Heart right ventricle (tissue), 16 donors: Measurements from ENCODE around the gene DRAXIN. TPM values are rescaled to one million over a fixed set of nuclear protein-coding genes. Genes with fewer than 3 reads are reported as not detected.
A peak's percentile ranks its signal among the peaks of the same experiment; 100 is the strongest.

Experiments used
- ATAC-seq, 8 donors: fragments of 200-7000 bp; cut with Tn5 transposase; one replicate each; pipeline ENCODE4 v1.9.1; 2020; ENCODE audit warnings: mild to moderate bottlenecking in 8 of 8, moderate library complexity in 8 of 8, moderate number of reproducible peaks in 1 of 8
- DNase-seq, 2 donors: peaks; one replicate each; pipeline ENCODE4 v3.0.0-alpha.2; 2020
- H3K27ac ChIP-seq, 10 donors: fragments of 200-600 bp; sonication (generic) in 2 of 10; one replicate each; pipeline versions ENCODE4 v1.5.0 to v1.8.0; 2020 to 2022; ENCODE audit warnings: mild to moderate bottlenecking in 3 of 10
- H3K27me3 ChIP-seq, 7 donors: fragments of 200-600 bp; one replicate each; pipeline ENCODE4 v1.8.0; 2021 to 2022; ENCODE audit warnings: mild to moderate bottlenecking in 2 of 7
- H3K36me3 ChIP-seq, 9 donors: fragments of 200-600 bp; sonication (generic) in 1 of 9; one replicate each; pipeline versions ENCODE4 v1.5.0 to v1.8.0; 2020 to 2022; ENCODE audit warnings: mild to moderate bottlenecking in 2 of 9
- H3K4me1 ChIP-seq, 9 donors: fragments of 200-600 bp; sonication (generic) in 1 of 9; one replicate each; pipeline versions ENCODE4 v1.5.0 to v1.8.0; 2020 to 2022; ENCODE audit warnings: mild to moderate bottlenecking in 4 of 9
- H3K4me3 ChIP-seq, 10 donors: fragments of 200-600 bp; sonication (generic) in 2 of 10; one replicate each; pipeline versions ENCODE4 v1.5.0 to v1.8.0; 2020 to 2022; ENCODE audit warnings: mild to moderate bottlenecking in 7 of 10, moderate library complexity in 2 of 10
- H3K9me3 ChIP-seq, 11 donors: fragments of 200-600 bp in 10 of 11; sonication (generic) in 2 of 11; one replicate each; pipeline versions ENCODE4 v1.5.0 to v1.8.0; 2013 to 2022; ENCODE audit warnings: mild to moderate bottlenecking in 2 of 11, control low read depth in 1 of 11, moderate library complexity in 1 of 11
- WGBS, 2 donors: extraction: QIAGEN DNeasy Blood & Tissue Kit; methylation state at CpG; one replicate each; pipeline ENCODE4 v1.1.7; 2013; ENCODE audit warnings: inconsistent platforms in 1 of 2; 5-methylcytosine and 5-hydroxymethylcytosine counted together
- intact Hi-C, 10 donors: fragments of 100-400 bp; cut with DNase I; formaldehyde crosslinking; loops; one replicate each; pipeline versions ENCODE4 v1.11.1 to v1.14.2; 2022
- polyA plus RNA-seq, 2 donors: library from polyadenylated mRNA; stranded (reverse); fragments of 200-250 nt; gene quantifications; one replicate each; pipeline ENCODE4 v1.2.3, GENCODE V29; 2013
- total RNA-seq, 10 donors: library from RNA; stranded (reverse); fragmentation: NEBNext Ultra II Directional in 3 of 10; extraction: Animal tissue kit (Norgen Biotek cat#: 25700) in 3 of 10; gene quantifications; one replicate each; pipeline versions ENCODE4 v1.2.1 to v1.2.4, GENCODE V29; 2021 to 2023
- TF ChIP-seq, protein P1 (sequence below), 9 donors: fragments of 200-600 bp; sonication (generic) in 2 of 9; IDR thresholded peaks; one replicate each; pipeline versions ENCODE4 v1.5.0 to v1.8.0; 2021 to 2022; ENCODE audit warnings: antibody characterized with exemption in 9 of 9, mild to moderate bottlenecking in 5 of 9, moderate library complexity in 1 of 9
- donor health status: Arrhythmogenic right ventricular cardiomyopathy.
- donor health status: ischemic (EF 13 %, LVEDD 7.1; RV severe dilation, severe dysfunction).
- donor health status: healthy with polysubstance abuse.
- donor health status: DM: no; HTN: yes; CAD: no.
- donor health status: DM: no; HTN: no; CAD: no.
- donor health status: ischemic (EF 25% LVEDD 6.9; RV normal size, moderate dysfunction).
- donor health status: ischemic (EF 25% LVEDD 5.7; RV mildly dilated, moderate dysfunction).
- donor health status: healthy.
- donor health status: DM: yes; HTN: yes; CAD: no.
- donor health status: Ischemic cardiomyopathy.
- donor health status: ischemic (EF 35%, LVEDD 5.7; RV mildly dilated, moderate dysfunction).
- donor health status: nonischemic (EF 11% LVEDD 7.7; RV severe dilation, severe dysfunction).
- donor health status: DM: yes; HTN: yes; CAD: no.
- donor health status: PGD.
- donor health status: ischemic (EF 29% LVEDD 5.4; RV normal size, mild dysfunction).
- donor health status: nonischemic (EF 23%, LVEDD 6.1; RV moderate dilation, normal function).

Gene DRAXIN
- total and polyA plus RNA-seq, 12 donors = 0.01 to 0.18 (median 0.08) TPM; not detected in 2

DNA sequence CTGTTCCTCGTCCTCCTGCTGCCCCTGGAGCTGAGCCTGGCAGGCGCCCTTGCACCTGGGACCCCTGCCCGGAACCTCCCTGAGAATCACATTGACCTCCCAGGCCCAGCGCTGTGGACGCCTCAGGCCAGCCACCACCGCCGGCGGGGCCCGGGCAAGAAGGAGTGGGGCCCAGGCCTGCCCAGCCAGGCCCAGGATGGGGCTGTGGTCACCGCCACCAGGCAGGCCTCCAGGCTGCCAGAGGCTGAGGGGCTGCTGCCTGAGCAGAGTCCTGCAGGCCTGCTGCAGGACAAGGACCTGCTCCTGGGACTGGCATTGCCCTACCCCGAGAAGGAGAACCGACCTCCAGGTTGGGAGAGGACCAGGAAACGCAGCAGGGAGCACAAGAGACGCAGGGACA is 14.8 kb downstream of the DRAXIN start:
- H3K9me3 ChIP-seq = no peaks in the 10 kb centered on the region
- H3K27me3 ChIP-seq = peaks cover 0 to 48% (median 39%) of the 10 kb centered on the region in 7 donors
- DNase-seq (no peak), ATAC-seq (no peak)
- H3K4me3 ChIP-seq = no peak overlapping the region
- peaks cover 0 to 23% (median 14%) of the 10 kb centered on the region in 9 donors for H3K4me1 ChIP-seq
- TF ChIP-seq, protein P1, sequence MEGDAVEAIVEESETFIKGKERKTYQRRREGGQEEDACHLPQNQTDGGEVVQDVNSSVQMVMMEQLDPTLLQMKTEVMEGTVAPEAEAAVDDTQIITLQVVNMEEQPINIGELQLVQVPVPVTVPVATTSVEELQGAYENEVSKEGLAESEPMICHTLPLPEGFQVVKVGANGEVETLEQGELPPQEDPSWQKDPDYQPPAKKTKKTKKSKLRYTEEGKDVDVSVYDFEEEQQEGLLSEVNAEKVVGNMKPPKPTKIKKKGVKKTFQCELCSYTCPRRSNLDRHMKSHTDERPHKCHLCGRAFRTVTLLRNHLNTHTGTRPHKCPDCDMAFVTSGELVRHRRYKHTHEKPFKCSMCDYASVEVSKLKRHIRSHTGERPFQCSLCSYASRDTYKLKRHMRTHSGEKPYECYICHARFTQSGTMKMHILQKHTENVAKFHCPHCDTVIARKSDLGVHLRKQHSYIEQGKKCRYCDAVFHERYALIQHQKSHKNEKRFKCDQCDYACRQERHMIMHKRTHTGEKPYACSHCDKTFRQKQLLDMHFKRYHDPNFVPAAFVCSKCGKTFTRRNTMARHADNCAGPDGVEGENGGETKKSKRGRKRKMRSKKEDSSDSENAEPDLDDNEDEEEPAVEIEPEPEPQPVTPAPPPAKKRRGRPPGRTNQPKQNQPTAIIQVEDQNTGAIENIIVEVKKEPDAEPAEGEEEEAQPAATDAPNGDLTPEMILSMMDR (IDR thresholded peaks at IDR 0.05) = no peak
- H3K36me3 ChIP-seq = no peaks in the 10 kb centered on the region
- intact Hi-C loops = no loop called here
- no peak overlapping the region for H3K27ac ChIP-seq
- 93 to 95% methylated on average over 14 of the region's 14 CpGs for WGBS, 2 donors

DNA sequence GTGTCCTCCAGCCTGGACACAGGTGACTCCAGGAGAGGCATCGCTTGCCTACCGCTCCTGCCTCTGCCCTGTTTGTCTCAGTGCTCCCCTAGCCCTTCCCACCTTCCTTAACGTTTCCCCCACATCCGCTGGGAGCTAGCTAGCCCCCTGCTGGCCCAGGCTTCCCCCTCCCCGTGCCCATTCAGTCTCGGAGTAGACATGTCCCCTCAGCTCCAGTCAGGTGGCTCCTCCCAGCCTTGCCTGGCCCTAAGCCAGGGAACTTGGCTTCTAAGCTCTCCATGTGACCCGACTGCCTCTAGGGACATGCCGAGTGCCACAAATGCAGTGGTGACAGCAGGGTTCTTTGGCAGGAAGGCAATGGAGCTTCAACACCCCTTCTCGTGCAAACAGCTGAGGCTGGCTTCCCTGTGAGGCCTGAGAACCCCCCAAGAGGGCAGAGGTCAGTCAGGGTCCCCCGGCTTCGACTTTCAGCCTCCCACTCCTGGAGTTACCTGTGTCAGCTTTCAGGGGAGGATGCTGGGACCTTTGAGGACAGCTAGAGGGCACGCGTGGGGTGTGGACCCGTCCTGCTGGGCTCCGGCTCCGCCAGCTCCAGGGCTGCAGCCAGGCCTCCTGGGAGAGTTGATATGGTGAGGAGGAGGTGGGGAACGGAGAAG is 16.2 kb downstream of the DRAXIN start:
- TF ChIP-seq, protein P1 (IDR thresholded peaks at IDR 0.05) = no peak
- intact Hi-C loops = no loop called here
- DNase-seq (peak; percentile 66 to 82), ATAC-seq (peak; percentile 79 to 95 (median 90))
- Histone ChIP-seq H3K27ac (peak overlapping the region in 6 of 10 donors; percentile 6 to 70 (median 40)), H3K27me3 (peaks cover 0 to 40% (median 34%) of the 10 kb centered on the region in 7 donors), H3K36me3 (no peaks in the 10 kb centered on the region), H3K4me3 (no peak overlapping the region), H3K4me1 (peaks cover 0 to 16% (median 11%) of the 10 kb centered on the region in 9 donors), H3K9me3 (no peaks in the 10 kb centered on the region)
- 9 to 16% methylated on average over 17 of the region's 17 CpGs for WGBS, 2 donors

DNA sequence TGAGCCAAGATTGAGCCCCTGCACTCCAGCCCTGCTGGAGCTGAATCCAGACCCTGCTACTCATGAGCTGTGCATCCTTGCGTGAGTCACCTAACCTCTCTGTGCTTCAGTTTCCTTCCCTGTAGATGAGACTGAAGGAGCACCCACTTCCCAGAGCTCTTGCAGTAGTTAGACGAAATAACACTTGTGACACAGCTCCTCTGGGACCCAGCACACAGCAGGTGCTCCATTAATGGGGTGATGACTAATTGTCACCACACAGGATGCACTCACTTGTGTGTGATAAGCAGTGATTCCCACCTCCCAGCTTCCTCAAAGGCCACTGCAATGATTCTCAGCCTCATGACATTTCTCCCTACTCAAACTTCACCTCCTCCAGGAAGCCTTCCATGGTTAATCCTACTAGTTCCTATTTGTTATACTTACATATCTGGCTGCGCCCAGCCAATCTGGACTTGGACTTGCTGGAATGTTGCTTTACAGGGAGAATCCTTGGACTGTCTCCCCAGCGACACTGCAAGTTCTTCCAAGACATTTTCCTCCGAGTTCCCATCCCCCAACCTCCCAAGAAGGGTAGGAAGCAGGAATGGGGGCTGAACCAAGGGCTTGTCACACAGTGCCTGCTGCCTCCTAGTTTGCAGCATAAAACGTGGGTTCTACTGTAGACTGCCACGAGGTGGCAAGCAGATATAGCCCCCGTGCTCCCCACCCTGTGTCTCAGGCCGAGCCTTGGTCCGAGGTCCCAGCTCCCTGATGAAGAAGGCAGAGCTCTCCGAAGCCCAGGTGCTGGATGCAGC is 17.2 kb downstream of the DRAXIN start:
- Histone ChIP-seq H3K4me1 (peaks cover 0 to 16% (median 11%) of the 10 kb centered on the region in 9 donors), H3K27me3 (peaks cover 0 to 30% (median 29%) of the 10 kb centered on the region in 7 donors), H3K27ac (peak overlapping the region in 3 of 10 donors; percentile 44 to 70 (median 50)), H3K36me3 (no peaks in the 10 kb centered on the region), H3K9me3 (no peaks in the 10 kb centered on the region), H3K4me3 (no peak overlapping the region)
- intact Hi-C loops = no loop called here
- 73 to 81% methylated on average over 11 of the region's 11 CpGs for WGBS, 2 donors
- DNase-seq (no peak), ATAC-seq (no peak)
- TF ChIP-seq, protein P1 (IDR thresholded peaks at IDR 0.05) = no peak

DNA sequence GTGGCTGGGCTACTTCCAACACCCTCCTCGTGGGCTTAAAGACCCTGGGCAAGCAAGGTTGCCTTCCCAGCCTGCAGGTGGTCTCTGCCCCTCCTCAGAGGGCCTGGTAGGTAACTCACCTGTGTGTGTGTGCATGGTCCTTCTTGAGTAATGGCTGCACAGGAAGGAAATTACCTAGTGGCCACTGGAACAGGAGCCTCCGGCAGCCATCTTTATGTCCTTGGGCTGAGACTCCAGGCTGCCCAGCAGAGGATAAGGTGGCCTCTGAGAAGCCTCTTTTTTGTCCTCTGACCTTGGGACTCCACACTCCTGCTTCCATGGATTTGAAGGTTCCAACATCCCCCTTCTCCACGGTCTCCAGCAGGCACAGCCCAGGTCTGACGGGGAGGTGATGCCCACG is 20.0 kb downstream of the DRAXIN start:
- 92% methylated on average over 5 of the region's 5 CpGs for WGBS, 2 donors
- no peak overlapping the region for H3K4me3 ChIP-seq
- no peak for DNase-seq
- no peak overlapping the region for H3K27ac ChIP-seq
- TF ChIP-seq, protein P1 (IDR thresholded peaks at IDR 0.05) = no peak
- peaks cover 0 to 16% (median 11%) of the 10 kb centered on the region in 9 donors for H3K4me1 ChIP-seq
- no peak for ATAC-seq
- no peaks in the 10 kb centered on the region for H3K36me3 ChIP-seq
- H3K27me3 ChIP-seq = peaks cover 0 to 31% (median 13%) of the 10 kb centered on the region in 7 donors
- intact Hi-C loops = no loop called here
- no peaks in the 10 kb centered on the region for H3K9me3 ChIP-seq
